NCI-H1105 treated with DMSO at 0.1 percent for 48 hours (cell line): ENCODE data around the gene NDUFAF2.

Source experiments
- DNase-seq: peaks from one replicate; lab custom pipeline; 2025; lab: John Stamatoyannopoulos, UW

The NDUFAF2 gene

GRCh38 chr5:61123145-61123544 is 178.1 kb downstream of the NDUFAF2 start:
- DNase-seq = no peak

- DNase-seq = no peak
Measured at GRCh38 chr5:61130289-61130688, 185.3 kb downstream of the NDUFAF2 start.

- no peak for DNase-seq
Measured at GRCh38 chr5:61132559-61132958, 187.6 kb downstream of the NDUFAF2 start.

- no peak for DNase-seq
Measured at GRCh38 chr5:61137835-61138234, 192.8 kb downstream of the NDUFAF2 start.

- DNase-seq = no peak
Measured at GRCh38 chr5:61139094-61139873, 194.3 kb downstream of the NDUFAF2 start.

- no peak for DNase-seq
Measured at GRCh38 chr5:61139931-61140330, 194.9 kb downstream of the NDUFAF2 start.

- no peak for DNase-seq
Measured at GRCh38 chr5:61141801-61142200, 196.8 kb downstream of the NDUFAF2 start.

GRCh38 chr5:61142391-61142790 is 197.4 kb downstream of the NDUFAF2 start:
- DNase-seq = no peak

- no peak for DNase-seq
Measured at GRCh38 chr5:61142811-61143210, 197.8 kb downstream of the NDUFAF2 start.

- DNase-seq = no peak
Measured at GRCh38 chr5:61148515-61148914, 203.5 kb downstream of the NDUFAF2 start.

- no peak for DNase-seq
Measured at GRCh38 chr5:61151893-61152292, 206.9 kb downstream of the NDUFAF2 start.

- no peak for DNase-seq
Measured at GRCh38 chr5:61159070-61159469, 214.1 kb downstream of the NDUFAF2 start.

GRCh38 chr5:61159836-61160235 is 214.8 kb downstream of the NDUFAF2 start:
- no peak for DNase-seq

GRCh38 chr5:61160497-61160896 is 215.5 kb downstream of the NDUFAF2 start:
- no peak for DNase-seq

- DNase-seq = peak; percentile 75
Measured at GRCh38 chr5:61162010-61162831, 217.2 kb downstream of the NDUFAF2 start, which contains the start of gene SMIM15. Gene SMIM15, minus strand, starts transcription at chr5:61162468. Its CDS starts 2,297 bp downstream, at chr5:61160171.

GRCh38 chr5:61162832-61163567 is 218.0 kb downstream of the NDUFAF2 start:
- DNase-seq = peak; percentile 29

GRCh38 chr5:61163905-61164304 is 218.9 kb downstream of the NDUFAF2 start:
- DNase-seq = no peak

- no peak for DNase-seq
Measured at GRCh38 chr5:61167382-61167781, 222.4 kb downstream of the NDUFAF2 start.

GRCh38 chr5:61168951-61169350 is 223.9 kb downstream of the NDUFAF2 start:
- DNase-seq = no peak

- DNase-seq = no peak
Measured at GRCh38 chr5:61171479-61171878, 226.5 kb downstream of the NDUFAF2 start.

GRCh38 chr5:61176631-61177030 is 231.6 kb downstream of the NDUFAF2 start:
- DNase-seq = no peak

- DNase-seq = no peak
Measured at GRCh38 chr5:61177070-61177469, 232.1 kb downstream of the NDUFAF2 start.
